Fibroblast of lung (primary cell): ENCODE data around the gene FAM76B.

Experiments used
- CTCF ChIP-seq, 2 donors: IDR thresholded peaks in 1 of 2; conservative IDR thresholded peaks in 1 of 2; 1 replicate in 1 of 2; 2 replicates in 1 of 2; pipeline ENCODE4 v1.5.1; 2011 to 2012; ENCODE audit warnings: low read length in 2 of 2, control low read depth in 1 of 2, inconsistent platforms in 1 of 2, low read depth in 1 of 2, mild to moderate bottlenecking in 1 of 2
- EZH2 ChIP-seq: IDR thresholded peaks from 2 replicates; pipeline ENCODE4 v1.5.1; 2012; ENCODE audit warnings: low read length, control low read depth, mild to moderate bottlenecking; ENCODE audit errors: missing control alignments

GRCh38 chr11:95802806-95803205, 13.2 kb upstream of the FAM76B start:
- TF ChIP-seq CTCF (conservative IDR thresholded peaks at IDR 0.05 in 1 of 2, IDR thresholded peaks at IDR 0.05 in 1 of 2; ENCODE audit: low read depth in 1 of 2, low read length in 2 of 2), result no peak
- no peak for TF ChIP-seq EZH2
